ENCODE data around the gene FYCO1.

GRCh38 chr3:45948311-45948781 lies 47.3 kb downstream of the FYCO1 start:
- TF ChIP-seq CTCF (conservative IDR thresholded peaks at IDR 0.05; ENCODE audit: low read length) (no peak), EZH2phosphoT487 (IDR thresholded peaks at IDR 0.05; ENCODE audit: borderline replicate concordance) (no peak)
